Measurements from ENCODE around the gene CDCA5.
A peak's percentile ranks its signal among the peaks of the same experiment; 100 is the strongest.
"Not testable (repeated sequence)": the region's sequence is repeated elsewhere in the genome, so short reads cannot be mapped to it uniquely, and the experiment has no call there.

The CDCA5 gene

DNA sequence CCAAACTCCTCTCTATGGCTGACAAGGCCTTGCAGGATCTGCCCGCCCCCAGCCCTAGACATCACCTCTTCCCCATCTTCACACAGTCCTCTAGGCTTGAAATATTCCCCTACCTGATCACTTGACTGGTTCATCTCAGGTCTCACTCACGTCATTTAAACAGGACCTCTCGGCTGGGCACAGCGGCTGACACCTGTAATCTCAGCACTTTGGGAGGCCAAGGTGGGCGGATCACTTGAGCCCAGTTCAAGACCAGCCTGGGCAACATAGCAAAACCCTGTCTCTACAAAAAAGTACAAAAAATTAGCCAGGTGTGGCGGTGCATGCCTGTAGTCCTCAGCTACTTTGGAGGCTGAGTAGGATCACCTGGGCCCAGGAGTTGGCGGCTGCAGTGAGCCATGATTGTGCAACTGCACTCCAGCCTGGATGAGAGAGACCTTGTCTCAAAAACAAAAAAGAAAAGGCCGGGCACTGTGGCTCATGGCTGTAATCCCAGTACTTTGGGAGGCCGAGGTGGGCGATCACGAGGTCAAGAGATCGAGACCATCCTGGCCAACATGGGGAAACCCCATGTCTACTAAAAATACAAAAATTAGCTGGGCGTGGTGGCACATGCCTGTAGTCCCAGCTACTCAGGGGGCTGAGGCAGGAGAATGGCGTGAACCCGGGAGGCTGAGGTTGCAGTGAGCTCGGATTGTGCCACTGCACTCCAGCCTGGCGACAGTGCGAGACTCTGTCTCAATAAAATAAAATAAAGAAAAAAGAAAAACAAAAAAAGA lies 35.2 kb upstream of the CDCA5 start:
- not testable (repeated sequence) for DNase-seq

DNA sequence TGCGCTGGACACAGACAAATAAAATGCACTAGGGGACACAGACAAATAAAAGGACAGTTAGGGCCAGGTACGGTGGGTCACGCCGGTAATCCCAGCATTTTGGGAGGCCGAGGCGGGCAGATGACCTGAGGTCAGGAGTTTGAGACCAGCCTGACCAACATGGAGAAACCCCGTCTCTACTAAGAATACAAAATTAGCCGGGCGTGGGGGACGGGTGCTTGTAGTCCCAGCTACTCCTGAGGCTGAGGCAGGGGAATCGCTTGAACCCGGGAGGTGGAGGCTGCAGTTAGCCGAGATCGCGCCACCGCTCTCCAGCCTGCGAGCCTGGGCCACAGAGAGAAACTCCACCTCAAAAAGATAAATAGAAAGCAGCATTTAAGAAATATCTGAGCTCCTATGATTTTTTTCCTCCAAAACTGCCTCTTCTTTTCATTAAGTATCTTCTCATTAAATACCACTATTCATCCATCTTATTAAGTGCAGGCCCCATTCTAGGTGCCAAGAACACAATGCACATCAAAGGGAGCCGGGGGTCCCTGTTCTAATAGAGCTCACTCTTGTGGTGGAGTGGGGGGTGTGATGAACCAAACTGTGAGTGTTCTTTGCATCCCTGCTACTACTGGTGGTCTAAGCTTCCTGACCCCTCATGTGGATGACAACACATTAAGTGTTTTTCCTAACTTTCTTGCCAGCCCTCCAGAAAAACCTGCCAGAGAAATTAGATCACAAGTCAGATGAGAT lies 34.4 kb upstream of the CDCA5 start:
- no peak for DNase-seq

DNA sequence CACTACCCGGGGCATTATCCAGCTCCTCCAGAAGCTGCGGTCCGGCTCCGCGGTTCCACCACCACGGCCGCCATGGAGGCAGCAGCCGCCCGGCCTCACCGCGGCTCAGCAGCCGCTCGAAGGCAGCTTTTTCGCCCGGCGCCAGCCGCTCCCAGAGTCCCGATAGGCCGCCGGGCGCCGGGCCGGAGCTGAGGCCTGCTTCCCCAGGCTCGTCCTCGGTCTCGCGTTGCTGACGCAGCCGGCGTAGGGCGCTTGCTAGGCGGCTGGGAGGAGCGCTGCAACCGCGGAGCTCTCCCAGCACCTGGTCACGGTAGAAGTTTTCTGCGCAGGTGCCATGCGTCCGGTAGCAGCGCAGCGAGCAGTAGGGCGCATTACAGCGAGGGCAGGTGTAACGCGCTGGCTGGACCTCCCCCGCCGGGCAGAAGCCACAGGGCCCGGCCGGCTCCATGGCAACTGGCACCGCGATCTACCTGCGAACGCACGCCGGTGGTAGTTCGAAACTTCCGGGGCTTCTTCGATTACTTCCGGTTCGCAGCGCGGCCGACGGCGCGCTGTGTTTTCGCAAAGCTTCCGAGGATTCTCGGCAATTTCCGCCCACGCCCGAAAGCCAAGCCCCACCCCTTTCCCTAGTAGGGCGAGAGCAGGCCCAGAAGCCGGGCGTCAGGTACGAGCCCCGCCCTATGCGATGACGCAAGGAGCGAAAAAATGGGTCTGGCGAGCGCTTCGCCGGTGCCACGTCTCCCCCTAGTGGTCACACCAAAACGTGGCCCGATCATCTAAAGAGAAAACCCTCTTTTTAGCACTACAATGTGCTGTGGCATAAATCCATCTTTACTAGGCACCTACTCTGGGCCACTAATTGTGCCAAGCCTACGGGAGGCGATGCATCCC lies 33.6 kb upstream of the CDCA5 start, which contains the start of gene ZNHIT2:
ZNHIT2 (minus strand) TSS at position 496 of the 891 bp plus-strand sequence; CDS start at position 448, 48 bp downstream.
- DNase-seq = peak; percentile 100

DNA sequence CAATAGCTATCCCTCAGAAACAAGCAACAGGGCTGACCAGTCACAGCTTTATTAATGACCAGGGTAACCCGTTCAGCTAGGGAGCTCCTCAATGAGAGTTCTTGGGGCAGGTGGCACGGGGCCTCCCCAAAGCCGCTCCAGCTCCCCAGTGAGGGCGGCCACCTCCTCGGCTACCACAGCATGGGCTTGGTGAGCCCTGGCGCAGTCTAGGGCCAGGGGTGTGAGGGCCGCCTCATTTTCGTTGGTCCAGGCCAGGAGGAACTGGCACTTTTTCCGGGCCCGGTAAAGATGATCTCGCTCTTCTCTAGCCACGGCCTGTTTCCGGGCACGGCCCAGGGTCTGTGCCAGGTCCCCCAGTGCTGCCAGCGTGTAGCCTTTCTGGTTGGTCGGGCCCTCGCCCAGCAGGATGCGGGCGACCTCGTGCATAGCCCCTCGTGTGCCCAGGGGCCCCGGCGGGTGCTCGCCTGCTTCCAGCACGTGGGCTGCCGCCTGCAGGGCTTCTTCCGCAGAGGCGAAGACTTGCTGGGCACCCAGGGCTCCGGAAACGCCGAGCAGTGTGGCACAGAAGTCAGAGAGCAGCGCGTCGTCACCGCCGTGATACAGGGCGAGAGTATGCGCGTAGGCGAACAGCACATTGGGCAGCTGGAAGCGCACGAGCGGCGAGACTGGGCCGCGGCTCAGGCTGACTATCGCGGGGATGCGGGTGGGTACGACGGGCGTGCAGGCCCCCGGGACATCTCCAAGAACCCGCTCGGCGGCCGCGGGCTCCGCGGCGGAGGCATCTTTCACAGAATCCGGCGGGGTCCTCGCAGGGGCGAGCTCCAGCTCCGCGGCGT lies 32.7 kb upstream of the CDCA5 start:
- DNase-seq = peak; percentile 84

DNA sequence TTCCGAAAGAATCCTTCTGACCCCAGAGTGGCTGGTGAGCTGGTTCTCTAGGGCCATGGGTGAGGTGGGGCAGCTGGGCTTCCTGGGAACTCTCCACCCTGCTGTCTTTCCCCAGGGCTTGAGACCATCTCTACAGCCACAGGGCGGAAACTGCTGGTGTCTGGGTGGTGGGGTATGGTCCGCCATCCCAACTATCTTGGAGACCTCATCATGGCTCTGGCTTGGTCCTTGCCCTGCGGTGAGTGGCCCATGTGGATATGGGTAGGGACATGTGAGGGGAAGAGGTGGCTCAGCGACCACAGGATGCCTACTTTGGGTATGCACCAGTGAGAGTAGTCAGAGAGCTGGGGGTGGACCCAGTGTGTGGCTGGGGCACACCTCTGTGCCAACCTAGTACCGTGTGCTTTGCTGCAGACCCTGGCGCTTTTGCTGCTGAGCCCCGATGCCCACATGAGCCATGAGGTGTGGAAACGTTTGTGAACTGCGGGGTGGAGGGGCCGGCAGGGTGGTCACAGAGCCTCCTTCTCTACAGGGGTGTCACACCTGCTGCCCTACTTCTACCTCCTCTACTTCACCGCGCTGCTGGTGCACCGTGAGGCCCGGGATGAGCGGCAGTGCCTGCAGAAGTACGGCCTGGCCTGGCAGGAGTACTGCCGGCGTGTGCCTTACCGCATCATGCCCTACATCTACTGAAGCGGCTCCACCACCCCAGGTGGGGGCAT lies 31.7 kb upstream of the CDCA5 start:
- no peak for DNase-seq

DNA sequence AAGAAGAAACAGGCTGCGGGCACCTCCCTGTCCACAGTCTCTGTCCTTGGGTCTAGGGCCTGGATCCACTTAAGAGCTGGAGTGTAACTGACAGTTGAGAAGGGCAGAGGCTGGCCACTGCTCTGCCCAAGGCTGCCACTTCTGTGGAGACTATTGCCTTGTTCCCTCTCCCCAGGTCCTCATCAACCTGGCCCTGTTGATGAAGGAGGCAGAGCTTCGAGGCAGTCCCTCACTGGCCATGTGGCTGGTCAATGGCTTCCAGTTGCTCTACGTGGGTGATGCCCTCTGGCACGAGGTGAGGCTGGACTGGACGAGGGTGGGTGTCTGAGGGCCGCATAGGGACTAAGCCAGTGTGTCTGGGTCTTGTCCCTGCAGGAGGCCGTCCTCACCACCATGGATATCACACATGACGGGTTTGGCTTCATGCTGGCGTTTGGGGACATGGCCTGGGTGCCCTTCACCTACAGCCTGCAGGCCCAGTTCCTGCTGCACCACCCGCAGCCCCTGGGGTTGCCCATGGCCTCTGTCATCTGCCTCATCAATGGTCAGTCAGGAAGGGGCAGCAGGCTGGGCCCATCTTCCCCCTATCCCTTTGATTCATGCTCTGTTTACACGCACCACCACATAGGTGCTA lies 30.8 kb upstream of the CDCA5 start:
- no peak for DNase-seq

DNA sequence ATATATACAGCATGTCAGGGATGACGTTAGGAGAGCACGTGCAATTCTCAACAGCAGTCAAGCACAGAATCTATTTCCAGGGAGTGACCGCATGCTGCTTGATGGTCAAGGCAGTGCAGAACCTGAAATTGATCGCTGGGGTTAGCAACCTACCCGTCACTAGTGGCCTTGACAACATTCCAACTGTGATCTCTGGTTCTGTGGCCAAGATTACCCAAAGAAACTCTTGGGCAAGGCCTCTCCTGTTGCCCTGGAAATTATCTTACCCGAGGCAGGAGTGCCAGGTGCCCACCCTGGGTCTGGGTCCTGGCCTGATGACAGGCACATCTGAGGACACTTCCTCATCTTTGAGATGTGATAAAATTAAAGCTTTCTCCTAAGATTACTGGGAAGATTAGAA lies 30.0 kb upstream of the CDCA5 start:
- no peak for DNase-seq

DNA sequence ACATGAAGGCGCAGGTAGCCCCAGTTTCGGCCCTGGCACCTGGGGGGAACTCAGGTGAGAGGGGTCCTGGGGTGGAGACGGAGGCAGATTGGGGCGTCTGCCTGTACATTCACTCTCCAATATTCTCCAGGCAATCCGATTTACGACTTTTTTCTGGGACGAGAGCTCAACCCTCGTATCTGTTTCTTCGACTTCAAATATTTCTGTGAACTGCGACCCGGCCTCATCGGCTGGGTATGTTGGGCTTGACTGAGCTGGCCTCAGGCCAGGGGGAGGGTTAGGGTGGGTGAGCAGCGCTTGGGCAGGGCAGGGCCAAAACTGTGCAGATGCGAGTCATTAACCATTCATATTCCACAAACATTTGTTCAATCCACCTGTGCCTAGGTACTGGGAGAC lies 29.5 kb upstream of the CDCA5 start:
- no peak for DNase-seq

DNA sequence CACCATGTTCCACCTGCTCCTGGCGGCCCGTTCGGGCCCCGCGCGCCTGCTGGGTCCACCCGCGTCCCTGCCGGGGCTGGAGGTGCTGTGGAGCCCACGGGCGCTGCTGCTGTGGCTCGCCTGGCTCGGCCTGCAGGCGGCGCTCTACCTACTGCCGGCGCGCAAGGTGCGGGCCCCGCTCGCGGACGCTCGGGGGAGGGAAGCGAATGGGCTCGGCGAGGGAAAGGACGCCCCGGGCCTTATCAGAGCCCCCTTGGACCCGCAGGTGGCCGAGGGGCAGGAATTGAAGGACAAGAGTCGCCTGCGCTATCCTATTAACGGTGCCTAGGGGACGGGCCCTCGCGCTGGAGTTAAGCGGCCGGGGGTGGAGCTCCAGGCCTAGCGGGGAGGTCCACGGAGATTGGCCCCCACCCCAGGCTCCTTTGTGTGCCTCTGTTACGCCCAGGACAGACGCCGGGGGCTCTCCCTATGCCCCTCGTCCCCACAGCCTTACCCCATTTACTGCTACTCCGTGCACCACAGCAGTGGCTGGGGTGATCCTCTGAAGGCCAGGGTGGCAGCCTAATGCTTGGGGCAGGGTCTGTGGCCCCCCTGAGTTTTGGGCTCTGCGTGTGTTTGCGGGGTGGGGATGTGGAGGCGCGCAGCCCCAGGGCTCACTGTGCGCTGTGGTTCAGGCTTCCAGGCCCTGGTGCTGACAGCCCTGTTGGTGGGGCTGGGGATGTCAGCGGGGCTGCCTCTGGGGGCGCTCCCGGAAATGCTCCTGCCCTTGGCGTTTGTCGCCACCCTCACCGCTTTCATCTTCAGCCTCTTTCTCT lies 28.9 kb upstream of the CDCA5 start:
- DNase-seq = peak; percentile 89

DNA sequence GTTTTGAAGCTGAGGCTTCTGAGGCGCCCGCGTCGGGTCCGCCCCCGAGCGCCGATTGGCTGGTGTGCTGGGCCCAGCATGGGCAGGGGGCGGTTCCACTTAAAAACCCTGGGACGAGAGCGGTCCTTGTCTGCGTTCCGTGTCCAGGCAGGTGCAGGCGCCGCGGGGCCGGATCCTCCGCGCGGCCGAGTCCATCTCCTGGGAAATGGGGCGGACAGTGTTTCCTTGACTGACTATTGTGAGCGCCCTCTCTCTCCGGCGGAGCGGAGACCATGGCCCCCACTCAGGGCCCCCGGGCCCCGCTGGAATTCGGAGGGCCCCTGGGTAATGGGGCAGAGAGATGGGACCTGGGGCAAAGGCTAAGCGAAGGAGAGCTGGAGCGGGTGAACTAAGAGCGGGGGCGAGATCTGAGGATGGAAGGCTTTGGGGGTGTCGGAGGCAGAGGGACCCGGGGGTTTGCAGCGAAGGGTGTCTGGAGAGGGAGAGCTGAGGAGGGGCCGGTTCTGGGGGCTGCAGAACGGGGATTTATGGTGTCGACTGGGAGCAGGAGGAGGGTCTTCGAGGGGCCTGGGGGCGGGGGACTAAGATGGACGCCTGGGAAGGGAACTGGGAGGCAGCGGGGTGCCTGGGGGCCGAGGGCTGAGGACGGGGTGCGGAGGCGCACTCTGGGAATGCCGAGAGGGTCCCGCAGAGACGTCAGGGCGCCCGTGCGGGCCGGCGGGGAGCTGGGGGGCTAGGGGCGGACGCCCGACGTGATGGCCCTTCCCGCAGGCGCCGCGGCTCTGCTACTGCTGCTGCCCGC lies 28.1 kb upstream of the CDCA5 start, which contains the start of gene TM7SF2:
TM7SF2 (plus strand) TSS at position 129 of the 802 bp plus-strand sequence; CDS start at position 273, 144 bp downstream.
- DNase-seq = peak; percentile 95

DNA sequence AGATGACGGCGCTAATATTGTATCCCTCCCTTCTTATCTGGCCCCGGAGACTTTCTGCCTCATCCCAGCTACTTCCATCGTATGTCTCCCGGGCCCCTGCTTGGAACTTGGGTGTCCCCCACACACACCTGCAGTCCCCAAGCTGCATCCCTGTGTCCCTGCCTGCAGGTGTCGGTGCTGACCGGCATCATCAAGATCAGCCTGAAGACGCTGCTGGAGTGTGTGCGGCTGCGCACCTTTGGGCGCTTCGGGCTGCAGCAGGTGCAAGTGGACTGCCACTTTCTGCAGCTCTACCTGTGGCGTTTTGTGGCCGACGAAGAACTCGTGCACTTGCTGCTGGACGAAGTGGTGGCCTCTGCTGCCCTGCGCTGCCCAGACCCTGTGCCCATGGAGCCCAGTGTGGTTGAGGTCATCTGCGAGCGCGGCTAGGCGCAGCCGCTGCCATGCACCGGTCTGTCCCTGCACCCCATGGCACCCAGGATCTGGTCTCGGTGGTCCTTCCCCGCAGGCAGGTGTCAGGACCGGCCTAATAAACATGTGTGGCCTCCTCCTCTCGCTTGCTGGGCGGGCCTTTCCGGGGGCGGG lies 27.4 kb upstream of the CDCA5 start:
- no peak for DNase-seq

DNA sequence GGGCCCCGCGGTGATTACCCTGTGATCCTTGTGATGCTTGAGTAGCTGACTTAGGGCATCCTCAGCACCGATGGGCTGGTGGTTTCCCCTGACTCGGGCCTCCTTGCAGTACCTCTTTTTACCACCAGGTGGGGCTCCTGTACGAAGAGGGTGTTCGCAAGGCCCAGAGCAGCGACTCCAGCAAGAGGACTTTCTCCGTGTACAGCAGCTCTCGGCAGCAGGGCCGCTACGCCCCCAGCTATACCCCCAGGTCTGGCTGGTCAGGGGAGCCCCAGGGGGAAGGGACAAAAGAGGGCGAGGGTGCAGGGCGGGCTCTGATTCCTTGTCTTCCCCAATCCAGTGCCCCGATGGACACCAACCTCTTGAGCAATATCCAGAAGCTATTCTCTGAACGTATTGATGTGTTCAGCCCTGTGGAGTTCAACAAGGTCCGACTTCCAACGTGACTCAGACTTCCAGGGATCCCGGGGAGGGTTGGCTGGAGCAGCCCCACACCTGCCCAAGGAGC lies 26.6 kb upstream of the CDCA5 start:
- DNase-seq = peak; percentile 100

DNA sequence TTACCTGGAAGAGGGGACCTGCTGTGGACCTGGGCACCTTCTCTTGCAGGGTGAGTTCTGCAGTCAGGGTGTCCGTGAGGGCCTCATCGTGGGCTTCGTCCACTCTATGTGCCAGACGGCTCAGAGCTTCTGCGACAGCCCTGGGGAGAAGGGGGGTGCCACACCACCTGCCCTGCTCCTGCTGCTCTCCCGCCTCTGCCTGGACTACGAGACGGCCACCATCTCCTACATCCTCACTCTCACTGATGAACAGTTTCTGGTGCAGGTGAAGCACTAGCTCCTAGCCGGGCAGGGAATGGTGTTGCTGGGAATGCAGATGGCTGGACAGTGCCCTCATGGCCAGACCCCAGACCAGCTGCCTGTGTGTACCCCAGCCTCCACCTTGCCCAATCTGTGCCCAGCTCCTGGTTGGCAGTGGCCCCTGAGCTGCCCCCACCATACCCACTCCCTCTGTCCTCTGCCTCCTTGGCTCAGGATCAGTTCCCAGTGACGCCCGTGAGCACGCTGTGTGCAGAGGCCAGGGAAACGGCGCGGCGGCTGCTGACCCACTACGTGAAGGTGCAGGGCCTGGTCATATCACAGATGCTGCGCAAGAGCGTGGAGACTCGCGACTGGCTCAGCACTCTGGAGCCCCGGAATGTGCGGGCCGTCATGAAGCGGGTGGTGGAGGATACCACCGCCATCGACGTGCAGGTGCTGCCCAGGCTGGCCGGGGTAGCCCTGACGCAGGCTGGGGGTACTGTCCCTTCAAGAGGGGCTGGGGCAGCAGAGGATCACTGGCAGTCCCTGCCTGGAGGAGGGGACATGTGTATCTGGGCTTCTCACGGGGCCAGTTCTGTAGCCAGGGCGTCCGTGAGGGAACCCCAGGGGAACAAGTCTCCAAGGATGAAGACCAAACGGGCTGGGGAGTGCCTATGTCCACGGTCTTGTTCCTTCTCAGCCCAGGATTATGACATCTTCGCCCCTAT lies 25.7 kb upstream of the CDCA5 start:
- DNase-seq = no peak

DNA sequence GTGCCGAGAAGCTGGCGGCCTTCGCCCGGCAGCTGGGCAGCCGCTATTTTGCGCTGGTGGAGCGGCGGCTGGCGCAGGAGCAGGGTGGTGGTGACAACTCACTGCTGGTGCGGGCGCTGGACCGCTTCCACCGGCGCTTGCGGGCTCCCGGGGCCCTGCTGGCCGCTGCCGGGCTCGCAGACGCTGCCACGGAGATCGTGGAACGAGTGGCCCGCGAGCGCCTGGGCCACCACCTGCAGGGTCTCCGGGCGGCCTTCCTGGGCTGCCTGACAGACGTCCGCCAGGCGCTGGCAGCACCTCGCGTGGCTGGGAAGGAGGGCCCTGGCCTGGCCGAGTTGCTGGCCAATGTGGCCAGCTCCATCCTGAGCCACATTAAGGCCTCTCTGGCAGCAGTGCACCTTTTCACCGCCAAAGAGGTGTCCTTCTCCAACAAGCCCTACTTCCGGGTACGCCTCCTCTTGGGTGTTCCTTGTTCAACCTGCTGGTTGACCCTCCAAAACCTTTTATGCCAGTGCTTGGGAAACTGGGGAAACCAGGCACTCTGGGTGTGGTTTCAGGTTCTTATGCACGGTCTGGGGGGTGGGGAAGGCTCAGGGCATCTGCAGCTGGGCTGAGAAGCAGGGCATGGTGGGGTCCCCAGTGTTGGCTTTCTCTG lies 24.8 kb upstream of the CDCA5 start:
- DNase-seq = no peak

DNA sequence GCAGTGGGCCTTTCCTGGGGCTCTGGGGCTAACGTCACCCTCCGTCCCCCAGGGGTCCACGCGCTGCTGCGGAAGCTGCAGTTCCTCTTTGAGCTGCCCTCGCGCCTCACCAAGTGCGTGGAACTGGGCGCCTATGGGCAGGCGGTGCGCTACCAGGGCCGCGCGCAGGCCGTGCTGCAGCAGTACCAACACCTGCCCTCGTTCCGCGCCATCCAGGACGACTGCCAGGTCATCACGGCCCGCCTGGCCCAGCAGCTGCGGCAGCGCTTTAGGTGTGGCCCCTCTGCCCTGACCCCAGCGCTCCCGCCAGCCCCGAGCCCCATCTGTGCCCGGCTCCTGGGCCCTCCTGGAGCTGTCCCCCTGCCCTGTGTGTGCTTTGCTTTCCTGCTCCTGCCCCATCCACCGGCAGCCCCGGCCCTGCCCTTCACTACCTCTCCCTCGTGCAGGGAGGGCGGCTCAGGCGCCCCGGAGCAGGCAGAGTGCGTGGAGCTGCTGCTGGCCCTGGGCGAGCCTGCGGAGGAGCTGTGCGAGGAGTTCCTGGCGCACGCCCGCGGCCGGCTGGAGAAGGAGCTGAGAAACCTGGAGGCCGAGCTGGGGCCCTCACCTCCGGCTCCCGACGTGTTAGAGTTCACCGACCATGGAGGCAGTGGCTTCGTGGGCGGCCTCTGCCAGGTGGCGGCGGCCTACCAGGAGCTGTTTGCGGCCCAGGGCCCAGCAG lies 24.1 kb upstream of the CDCA5 start:
- no peak for DNase-seq

DNA sequence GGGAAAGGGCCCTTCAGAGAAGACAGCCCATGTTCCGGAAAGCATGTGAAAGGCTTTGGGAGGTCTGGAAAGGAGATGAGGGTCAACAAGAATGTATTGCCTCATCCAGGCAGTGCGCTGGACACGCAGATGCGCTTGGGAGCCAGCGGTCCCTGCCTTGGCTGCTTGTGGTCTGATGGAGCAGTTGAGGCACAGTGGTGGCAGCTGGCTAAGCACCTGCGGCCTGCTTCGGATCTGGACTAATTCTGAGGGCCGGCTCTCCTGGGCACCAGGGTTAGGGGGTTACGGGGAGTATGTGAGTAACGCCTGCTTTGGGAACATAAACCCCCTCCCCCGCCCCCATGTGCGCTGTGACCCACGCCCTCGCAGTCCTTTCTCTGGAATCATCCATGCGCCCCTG lies 23.2 kb upstream of the CDCA5 start:
- no peak for DNase-seq
